ENCODE data around the gene DDC.
"Not testable (repeated sequence)": the region's sequence is repeated elsewhere in the genome, so short reads cannot be mapped to it uniquely, and the experiment has no call there.

DDC gene

GRCh38 chr7:50554431-50555322 is 10.5 kb downstream of the DDC start:
- DNase-seq, result no peak

GRCh38 chr7:50553973-50554372 is 11.2 kb downstream of the DDC start:
- no peak for DNase-seq

- no peak for DNase-seq
Measured at GRCh38 chr7:50552921-50553320, 12.3 kb downstream of the DDC start.

DNA sequence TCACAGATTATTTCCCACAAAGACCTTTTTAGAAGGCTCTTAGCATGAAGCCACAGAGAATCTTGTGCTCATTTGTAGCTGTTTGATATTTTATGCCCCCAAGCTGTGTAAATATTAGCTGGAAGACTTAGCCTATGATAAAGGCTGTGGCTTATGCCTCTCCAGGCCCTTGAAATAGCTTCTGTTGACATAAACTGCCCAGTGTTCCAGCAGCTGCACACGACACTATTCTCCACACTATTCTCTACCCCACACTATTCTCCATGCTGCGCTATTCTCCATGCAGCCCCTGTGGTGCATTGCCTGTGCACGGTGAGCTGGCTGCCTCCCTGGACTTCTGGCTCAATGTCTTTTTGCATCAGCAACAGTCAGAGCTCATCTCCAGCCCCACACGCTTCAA is 13.1 kb downstream of the DDC start:
- DNase-seq, result no peak

- not testable (repeated sequence) for DNase-seq
Measured at GRCh38 chr7:50545613-50546012, 19.6 kb downstream of the DDC start.

DNA sequence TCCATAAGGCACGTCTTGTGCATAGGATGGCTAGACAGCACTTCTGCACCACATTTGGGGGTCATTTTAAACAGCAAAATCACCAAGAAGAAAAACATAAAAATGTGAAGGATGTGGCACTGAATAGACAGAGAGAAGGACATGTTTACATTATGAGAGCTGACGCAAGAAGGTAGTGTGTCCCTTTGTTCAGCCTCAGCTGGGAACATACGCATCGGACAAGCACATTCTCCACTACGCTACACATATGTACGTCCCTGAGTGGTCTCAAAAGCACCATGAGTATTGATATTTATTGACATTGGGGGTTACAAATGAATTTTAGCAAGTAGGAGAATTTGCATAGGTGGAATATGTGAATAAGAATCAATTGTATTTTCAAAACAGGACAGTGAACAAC is 20.2 kb downstream of the DDC start:
- no peak for DNase-seq

- no peak for DNase-seq
Measured at GRCh38 chr7:50543776-50544442, 21.3 kb downstream of the DDC start.

DNA sequence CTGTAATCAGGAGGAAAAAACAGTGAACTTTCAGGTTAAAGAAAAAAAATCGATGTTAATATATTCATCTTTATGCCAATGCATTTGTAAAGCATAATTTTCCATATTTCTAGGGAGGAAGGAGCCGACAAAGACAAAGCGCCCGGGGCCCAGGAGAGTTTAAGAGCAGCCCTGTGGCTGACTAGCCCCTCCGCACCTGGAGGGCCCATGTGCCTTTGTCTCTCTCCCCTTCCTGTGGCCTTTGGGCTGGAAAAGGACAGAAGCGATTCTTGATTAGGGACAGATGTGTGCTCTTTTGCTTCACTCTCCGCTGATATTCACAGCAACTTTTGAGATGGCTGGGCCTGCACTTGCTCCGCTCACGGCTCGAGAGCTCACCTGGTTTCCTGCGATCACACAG is 23.1 kb downstream of the DDC start:
- DNase-seq, result no peak

DNA sequence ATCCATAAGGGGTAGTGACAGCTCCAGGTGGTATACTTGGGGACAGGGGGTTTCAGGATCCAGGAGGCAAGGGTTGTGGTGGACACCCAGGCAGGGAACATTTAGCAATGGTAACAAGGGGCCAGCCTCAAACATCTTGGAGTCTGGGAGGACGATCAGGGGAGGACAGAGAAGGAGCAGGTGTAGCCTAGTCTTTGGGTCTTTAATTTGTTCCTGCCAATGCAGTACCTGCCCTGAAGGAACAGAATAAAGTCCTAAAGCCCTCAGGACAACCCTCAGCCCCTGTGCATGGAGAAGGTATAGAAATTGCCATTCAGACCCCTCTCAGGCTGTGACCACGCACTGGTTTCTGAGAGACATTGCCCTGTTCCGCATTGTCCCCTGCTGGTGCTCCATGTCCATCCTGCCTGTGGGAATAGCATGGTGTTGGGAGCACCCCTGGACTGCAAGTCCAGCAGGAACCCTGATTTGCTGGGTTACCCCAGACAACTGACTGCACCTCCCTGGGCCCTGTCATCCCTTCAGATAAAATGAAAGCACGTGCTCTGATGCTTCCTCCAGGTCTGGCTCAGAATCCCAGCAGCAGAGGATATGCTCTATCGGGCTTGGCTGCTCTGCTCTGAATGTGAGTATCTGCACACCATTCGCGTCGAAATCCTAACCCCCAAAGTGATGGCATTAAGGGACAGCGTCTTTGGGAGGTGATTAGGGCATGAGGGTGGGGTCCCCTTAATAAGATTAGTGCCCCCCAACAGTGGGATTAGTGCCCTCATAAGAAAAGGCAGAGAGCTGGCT is 24.2 kb downstream of the DDC start:
- DNase-seq, result no peak

GRCh38 chr7:50539725-50540124 is 25.5 kb downstream of the DDC start:
- DNase-seq, result no peak

DNA sequence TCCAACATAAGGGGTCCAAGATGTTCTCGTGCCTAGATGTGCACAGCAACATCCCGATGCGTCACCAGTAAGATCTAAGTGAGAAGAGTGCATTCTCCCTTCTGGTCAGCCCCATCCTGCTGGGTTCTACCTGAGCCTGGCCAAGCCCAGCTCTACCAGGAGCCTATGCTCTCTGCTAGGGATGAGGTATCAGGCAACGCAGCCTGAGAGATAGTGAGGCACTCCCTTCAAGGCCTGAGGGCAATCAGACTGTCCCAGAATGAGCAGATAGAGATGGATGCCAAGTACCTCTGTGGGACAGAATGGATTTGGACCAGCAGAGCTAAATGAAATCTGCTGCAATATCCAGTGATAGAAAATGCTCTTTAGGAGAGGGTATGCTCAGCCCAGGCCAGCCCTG is 26.7 kb downstream of the DDC start:
- DNase-seq, result no peak

DNA sequence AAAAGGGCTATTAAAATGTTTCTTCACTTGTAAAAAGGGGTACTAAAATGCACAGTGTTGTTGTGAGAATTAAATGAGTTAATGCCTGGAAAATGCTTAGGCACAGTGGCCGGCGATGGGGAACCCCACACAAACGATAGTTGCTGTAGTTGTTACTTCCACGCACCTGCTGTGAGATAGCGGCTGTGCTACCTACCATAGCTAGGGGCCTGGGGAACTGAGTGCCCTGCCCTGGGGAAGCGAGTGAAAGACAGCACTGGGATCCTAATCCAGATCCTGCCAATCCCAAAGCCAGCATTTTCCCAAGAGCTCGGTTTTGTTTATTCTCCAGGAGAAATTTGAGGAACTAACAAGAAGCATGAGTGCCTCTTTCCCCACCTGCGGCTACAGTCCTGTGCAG is 27.8 kb downstream of the DDC start:
- no peak for DNase-seq

- not testable (repeated sequence) for DNase-seq
Measured at GRCh38 chr7:50535291-50535711, 29.9 kb downstream of the DDC start.

DNA sequence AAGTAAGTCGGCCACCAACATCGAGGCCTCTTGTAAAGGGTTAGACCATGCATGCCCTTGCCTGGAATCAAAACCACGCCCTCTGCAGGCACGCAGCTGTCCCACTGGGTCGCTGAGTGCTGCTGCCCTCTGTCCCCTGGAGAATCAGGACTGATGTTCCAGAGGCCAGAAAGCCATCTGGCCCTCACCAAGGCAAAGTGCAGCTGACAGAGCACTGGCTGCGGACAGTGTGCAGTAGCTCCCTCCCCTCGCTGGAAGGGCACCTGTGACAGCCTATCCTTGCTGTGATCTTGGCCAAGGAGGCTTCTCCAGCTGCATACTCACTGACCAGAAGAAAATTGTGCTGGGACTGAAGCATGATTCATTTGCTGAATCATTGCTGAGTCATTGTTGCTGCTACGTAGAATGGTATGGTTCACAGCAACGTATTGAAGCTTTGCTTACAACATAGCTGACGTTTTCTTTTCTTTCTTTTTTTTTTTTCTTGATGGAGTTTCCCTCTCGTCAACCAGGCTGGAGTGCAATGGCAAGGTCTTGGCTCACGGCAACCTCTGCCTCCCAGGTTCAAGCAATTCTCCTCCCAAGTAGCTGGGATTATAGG is 30.4 kb downstream of the DDC start:
- DNase-seq, result no peak

DNA sequence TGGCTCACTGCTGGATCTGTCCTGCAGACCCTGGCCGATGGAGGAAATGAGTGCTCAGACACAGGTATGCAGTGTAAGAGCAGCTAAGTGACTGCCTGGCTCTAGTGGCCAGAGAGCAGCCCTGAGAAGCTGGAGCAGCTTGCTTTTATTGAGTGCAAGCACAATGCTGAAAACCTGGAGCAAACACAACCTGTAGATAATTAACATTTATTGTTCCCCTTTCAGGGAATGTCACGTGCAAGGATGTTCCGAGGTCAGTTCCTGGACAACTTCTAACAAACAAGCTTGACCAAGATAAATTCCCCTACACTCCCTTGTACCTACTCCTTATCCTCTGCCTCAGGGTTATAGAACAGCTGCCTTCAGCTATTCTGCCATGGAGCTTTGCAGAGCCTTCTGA is 31.3 kb downstream of the DDC start:
- DNase-seq, result no peak

GRCh38 chr7:50531928-50532327 is 33.3 kb downstream of the DDC start:
- no peak for DNase-seq

DNA sequence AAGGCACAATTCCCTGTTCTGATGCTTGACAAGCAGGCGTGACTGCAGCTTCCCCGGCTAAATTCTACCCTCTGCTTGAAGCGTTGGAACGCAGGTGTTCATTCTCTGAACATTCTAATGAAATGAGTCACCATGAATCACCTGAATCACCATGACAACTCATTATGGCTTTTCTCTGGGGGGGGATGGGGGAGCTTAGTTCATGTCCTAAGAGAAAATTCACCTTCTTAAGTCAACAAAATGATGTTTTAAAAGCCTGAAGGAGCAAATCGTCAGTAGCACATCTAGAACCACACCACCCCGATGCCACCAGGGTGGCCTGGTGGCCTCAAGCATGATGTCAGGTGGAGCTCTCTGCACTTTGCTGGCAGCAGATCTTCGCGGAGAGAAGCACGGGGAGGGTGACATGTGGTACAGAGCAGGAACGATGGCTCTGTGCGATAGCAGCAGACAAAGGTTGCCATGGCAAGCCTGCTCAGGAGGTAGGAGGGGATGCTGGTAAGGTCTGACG is 33.7 kb downstream of the DDC start:
- no peak for DNase-seq

GRCh38 chr7:50530766-50531165 is 34.4 kb downstream of the DDC start:
- no peak for DNase-seq

GRCh38 chr7:50529093-50529862 is 35.9 kb downstream of the DDC start:
- DNase-seq, result no peak

- DNase-seq, result no peak
Measured at GRCh38 chr7:50528266-50529092, 36.7 kb downstream of the DDC start.

- DNase-seq, result not testable (repeated sequence)
Measured at GRCh38 chr7:50519350-50519749, 45.9 kb downstream of the DDC start.

All from CD4-positive, alpha-beta T cell treated with Interleukin-4 for 1 hour (primary cell).